GM12892 (cell line): ENCODE data around the gene ATIC.

Experiments used
- POLR2A ChIP-seq: IDR thresholded peaks from 2 replicates; pipeline ENCODE4 v1.6.1; 2011; ENCODE audit warnings: low read depth, low read length, control low read depth
- POLR2AphosphoS5 ChIP-seq: IDR thresholded peaks from 2 replicates; pipeline ENCODE4 v1.6.1; 2011; ENCODE audit warnings: low read depth, low read length, control low read depth

GRCh38 chr2:215356948-215357461, 45.1 kb downstream of the ATIC start:
- TF ChIP-seq POLR2AphosphoS5 (no peak), POLR2A (no peak)
